Endothelial cell of umbilical vein (primary cell): ENCODE measurements around the gene RIOX2. TPM values are rescaled to one million over a fixed set of nuclear protein-coding genes. Genes with fewer than 3 reads are reported as not detected.

Experiments used
- BruUV-seq: library from RNA; stranded (reverse); fragments of 400-500 nt; replicated peaks from 2 replicates; lab custom pipeline; 2021; lab: Mats Ljungman, UMichigan
- CTCF ChIA-PET: fragments of 300-600, 350-600 bp; sonication (Branson Sonifier 250); formaldehyde crosslinking; loops from one replicate; lab custom pipeline; 2021; ENCODE audit warnings: antibody characterized with exemption, inconsistent platforms; lab: Charles Lee
- POLR2A ChIA-PET: fragments of 300-600, 350-600 bp; sonication (Branson Sonifier 250); formaldehyde crosslinking; loops from one replicate; lab custom pipeline; 2021; ENCODE audit warnings: antibody characterized with exemption, inconsistent platforms; lab: Charles Lee
- DNase-seq: peaks from one replicate; pipeline ENCODE4 v3.0.0-alpha.2; 2011; ENCODE audit warnings: low read depth, low spot score
- FAIRE-seq: peaks from 2 replicates; lab custom pipeline; 2011; peaks lifted over from hg19 to GRCh38; lab: Jason Lieb, UNC
- H2AFZ ChIP-seq: 2 replicates; pipeline ENCODE4 v1.6.0; 2012; ENCODE audit warnings: low read depth, low read length, control low read depth, inconsistent platforms
- H3K27ac ChIP-seq: 2 replicates; pipeline ENCODE4 v1.5.1; 2011; ENCODE audit warnings: low read depth, mild to moderate bottlenecking, control low read depth, low read length, moderate library complexity; ENCODE audit not compliant: insufficient read depth
- H3K27me3 ChIP-seq, 2 experiments: 2 replicates each; pipeline versions ENCODE4 v1.6.0 to v1.6.1; 2011; ENCODE audit warnings: low read length in 2 of 2, mixed read lengths in 1 of 2; ENCODE audit not compliant: control insufficient read depth in 2 of 2, insufficient read depth in 2 of 2
- H3K36me3 ChIP-seq, 2 experiments: 2 replicates in 1 of 2; 3 replicates in 1 of 2; pipeline ENCODE4 v1.5.1; 2011; ENCODE audit warnings: low read length in 2 of 2, mild to moderate bottlenecking in 1 of 2, moderate library complexity in 1 of 2; ENCODE audit not compliant: control insufficient read depth in 2 of 2, insufficient read depth in 2 of 2; ENCODE audit errors: extremely low read depth in 1 of 2
- H3K4me1 ChIP-seq: 3 replicates; pipeline ENCODE4 v1.5.1; 2011; ENCODE audit warnings: mild to moderate bottlenecking, low read length; ENCODE audit not compliant: control insufficient read depth, insufficient read depth; ENCODE audit errors: extremely low read depth
- H3K4me2 ChIP-seq: 2 replicates; pipeline ENCODE4 v1.6.1; 2011; ENCODE audit warnings: low read length, control low read depth, mixed read lengths; ENCODE audit not compliant: insufficient read depth
- H3K4me3 ChIP-seq, 3 experiments: fragments of 200-600 bp in 1 of 3; sonication (generic), shearing (Covaris generic) in 1 of 3; replicated peaks in 1 of 3; 2 replicates each; pipeline ENCODE4 v1.5.1; 2011 to 2016; ENCODE audit warnings: control low read depth in 3 of 3, low read length in 3 of 3, mild to moderate bottlenecking in 2 of 3, inconsistent platforms in 1 of 3, low read depth in 1 of 3, moderate library complexity in 1 of 3; ENCODE audit not compliant: insufficient read depth in 1 of 3
- H3K79me2 ChIP-seq: 2 replicates; pipeline ENCODE4 v1.6.0; 2012; ENCODE audit warnings: low read length, inconsistent platforms; ENCODE audit not compliant: control insufficient read depth, insufficient read depth
- H3K9ac ChIP-seq: replicated peaks from 2 replicates; pipeline ENCODE3; 2011; ENCODE audit warnings: low read length, control low read depth; ENCODE audit not compliant: insufficient read depth; ENCODE audit errors: extremely low read depth
- H3K9me1 ChIP-seq: replicated peaks from 3 replicates; pipeline ENCODE4 v1.6.0; 2011; ENCODE audit warnings: mild to moderate bottlenecking, low read length; ENCODE audit not compliant: control insufficient read depth, insufficient read depth; ENCODE audit errors: extremely low read depth
- H3K9me3 ChIP-seq: replicated peaks from 2 replicates; pipeline ENCODE4 v1.5.1; 2012; ENCODE audit warnings: low read length, inconsistent platforms; ENCODE audit not compliant: control insufficient read depth, insufficient read depth
- H4K20me1 ChIP-seq: replicated peaks from 2 replicates; pipeline ENCODE3; 2011; ENCODE audit warnings: mild to moderate bottlenecking, low read length; ENCODE audit not compliant: control insufficient read depth, insufficient read depth; ENCODE audit errors: extremely low read depth
- CTCF ChIP-seq, 2 donors: IDR thresholded peaks; 1 replicate in 1 of 2; 2 replicates in 1 of 2; pipeline ENCODE4 v1.5.1; 2011; ENCODE audit warnings: low read length in 2 of 2, mild to moderate bottlenecking in 2 of 2, moderate library complexity in 2 of 2, control low read depth in 1 of 2, inconsistent platforms in 1 of 2, low read depth in 1 of 2; ENCODE audit not compliant: insufficient read depth in 1 of 2; ENCODE audit errors: extremely low read depth in 1 of 2
- EZH2 ChIP-seq: IDR thresholded peaks from 2 replicates; pipeline ENCODE4 v1.6.1; 2012; ENCODE audit warnings: borderline replicate concordance, low read depth, mild to moderate bottlenecking, moderate library complexity, low read length, inconsistent platforms; ENCODE audit not compliant: severe bottlenecking
- FOS ChIP-seq: IDR thresholded peaks from 2 replicates; pipeline ENCODE4 v1.6.1; 2011; ENCODE audit warnings: mild to moderate bottlenecking, low read length, moderate library complexity, borderline replicate concordance; ENCODE audit not compliant: insufficient read depth
- GATA2 ChIP-seq: IDR thresholded peaks from 2 replicates; pipeline ENCODE4 v1.7.0; 2011; ENCODE audit warnings: low read depth, mild to moderate bottlenecking, moderate library complexity, mixed read lengths, low read length; ENCODE audit not compliant: insufficient read length, insufficient read depth
- JUN ChIP-seq: IDR thresholded peaks from 2 replicates; pipeline ENCODE4 v1.6.1; 2011; ENCODE audit warnings: borderline replicate concordance, low read depth; ENCODE audit not compliant: insufficient read length, insufficient read depth
- MAX ChIP-seq: IDR thresholded peaks from 2 replicates; pipeline ENCODE4 v1.6.1; 2011; ENCODE audit not compliant: insufficient read depth, insufficient read length
- MYC ChIP-seq: IDR thresholded peaks from one replicate; pipeline ENCODE4 v1.6.1; 2011; ENCODE audit warnings: mild to moderate bottlenecking, low read depth, low read length
- POLR2A ChIP-seq: IDR thresholded peaks from 2 replicates; pipeline ENCODE4 v1.6.1; 2012; ENCODE audit warnings: low read depth, mild to moderate bottlenecking, control low read depth, low read length
- POLR2AphosphoS5 ChIP-seq: IDR thresholded peaks from 2 replicates; pipeline ENCODE4 v1.6.1; 2012; ENCODE audit warnings: low read depth, mild to moderate bottlenecking, control low read depth, low read length, moderate library complexity; ENCODE audit not compliant: insufficient read depth
- dilution Hi-C: fragments of 300-500 bp; cut with MboI; formaldehyde crosslinking; loops from one replicate; pipeline ENCODE4 v1.15.0; 2019; ENCODE audit warnings: low sequenced_read_pairs; ENCODE audit not compliant: extremely low pct_ligation_motif_present
- intact Hi-C: fragments of 100-400 bp; cut with micrococcal nuclease; formaldehyde crosslinking; loops from one replicate; pipeline ENCODE4 v1.10.0; 2022
- polyA plus RNA-seq, 4 experiments: library from polyadenylated mRNA; depleted of rRNA in 3 of 4; stranded (reverse) in 3 of 4; unstranded in 1 of 4; fragments of >200 nt; gene quantifications; 2 replicates each; pipeline versions ENCODE4 v1.2.1 to v1.2.3, GENCODE V29; 2011 to 2012; ENCODE audit warnings: missing spikeins in 1 of 4
- total RNA-seq: library from RNA; stranded (reverse); gene quantifications from 2 replicates; pipeline ENCODE4 v1.2.3, GENCODE V29; 2021

The RIOX2 gene
- total and polyA plus RNA-seq, 2 donors (not counting 3 experiments of a cell fraction or from before 2014, with no cell fraction given), result 14.5 to 30.5 TPM

GRCh38 chr3:97949110-97949485 lies 23.1 kb downstream of the RIOX2 start:
- Histone ChIP-seq H3K27ac (no peak overlapping the region), H3K9ac (no peak overlapping the region), H3K9me1 (no peaks in the 10 kb centered on the region), H3K4me2 (no peak overlapping the region), H2AFZ (no peak overlapping the region), H3K4me1 (no peaks in the 10 kb centered on the region), H3K9me3 (no peaks in the 10 kb centered on the region), H3K79me2 (no peaks in the 10 kb centered on the region), H3K27me3 (no peaks in the 10 kb centered on the region), H3K36me3 (peaks cover 24 to 26% of the 10 kb centered on the region in 2 experiments), H4K20me1 (no peaks in the 10 kb centered on the region), H3K4me3 (no peak overlapping the region)
- POLR2A ChIA-PET, result no interaction called here
- no TSS peak for BruUV-seq
- DNase-seq (no peak), FAIRE-seq (no peak)
- TF ChIP-seq EZH2 (no peak), FOS (no peak), MYC (no peak), CTCF (IDR thresholded peaks at IDR 0.05; ENCODE audit: extremely low read depth in 1 of 2, insufficient read depth in 1 of 2, low read depth in 1 of 2, low read length in 2 of 2) (no peak), POLR2A (no peak), POLR2AphosphoS5 (no peak), GATA2 (no peak), JUN (no peak), MAX (no peak)
- intact Hi-C loops (no loop called here), dilution Hi-C loops (no loop called here)
- CTCF ChIA-PET, result no interaction called here
